Stomach smooth muscle (tissue), 2 donors: Measurements from ENCODE around the gene CABS1.

Experiments
- H3K27ac ChIP-seq: one replicate; pipeline ENCODE4 v1.7.0; 2013; ENCODE audit warnings: mild to moderate bottlenecking, low read length, inconsistent platforms
- H3K27me3 ChIP-seq, 2 donors: one replicate each; pipeline ENCODE4 v1.7.0; 2013; ENCODE audit warnings: low read length in 2 of 2; ENCODE audit not compliant: insufficient read depth in 2 of 2, control insufficient read depth in 1 of 2
- H3K36me3 ChIP-seq, 2 donors: one replicate each; pipeline ENCODE4 v1.7.0; 2013; ENCODE audit warnings: low read length in 2 of 2; ENCODE audit not compliant: control insufficient read depth in 2 of 2, insufficient read depth in 2 of 2
- H3K4me1 ChIP-seq: one replicate; pipeline ENCODE4 v1.7.0; 2013; ENCODE audit warnings: low read length; ENCODE audit not compliant: control insufficient read depth, insufficient read depth
- H3K4me3 ChIP-seq, 2 donors: one replicate each; pipeline ENCODE4 v1.7.0; 2013; ENCODE audit warnings: low read length in 2 of 2
- H3K9ac ChIP-seq, 2 donors: one replicate each; pipeline ENCODE4 v1.7.0; 2013; ENCODE audit warnings: low read length in 2 of 2, mild to moderate bottlenecking in 1 of 2
- H3K9me3 ChIP-seq, 2 donors: one replicate each; pipeline ENCODE4 v1.7.0; 2013; ENCODE audit warnings: low read length in 2 of 2; ENCODE audit not compliant: control insufficient read depth in 2 of 2
- donor health status: healthy.
- donor health status: Pancreatic carcinoma.

Gene CABS1

GRCh38 chr4:70315928-70316327 lies 18.9 kb upstream of the CABS1 start:
- no peaks in the 10 kb centered on the region for H3K9me3 ChIP-seq
- no peak overlapping the region for H3K9ac ChIP-seq
- H3K27ac ChIP-seq = no peak overlapping the region
- H3K27me3 ChIP-seq = no peaks in the 10 kb centered on the region
- H3K4me1 ChIP-seq = no peaks in the 10 kb centered on the region
- no peak overlapping the region for H3K4me3 ChIP-seq
- no peaks in the 10 kb centered on the region for H3K36me3 ChIP-seq

- Histone ChIP-seq H3K27me3 (no peaks in the 10 kb centered on the region), H3K4me3 (no peak overlapping the region), H3K36me3 (no peaks in the 10 kb centered on the region), H3K4me1 (no peaks in the 10 kb centered on the region), H3K9ac (no peak overlapping the region), H3K27ac (no peak overlapping the region), H3K9me3 (no peaks in the 10 kb centered on the region)
Observed at GRCh38 chr4:70326052-70326451, 8.7 kb upstream of the CABS1 start.

- no peaks in the 10 kb centered on the region for H3K4me1 ChIP-seq
- H3K9me3 ChIP-seq = peaks cover 0 to 4% of the 10 kb centered on the region in 2 donors
- no peaks in the 10 kb centered on the region for H3K36me3 ChIP-seq
- no peak overlapping the region for H3K4me3 ChIP-seq
- H3K27me3 ChIP-seq = no peaks in the 10 kb centered on the region
- H3K27ac ChIP-seq = no peak overlapping the region
- H3K9ac ChIP-seq = no peak overlapping the region
Observed at GRCh38 chr4:70336043-70336442, 1.3 kb downstream of the CABS1 start.

GRCh38 chr4:70337886-70338420 lies 3.2 kb downstream of the CABS1 start:
- no peak overlapping the region for H3K27ac ChIP-seq
- H3K27me3 ChIP-seq = no peaks in the 10 kb centered on the region
- H3K36me3 ChIP-seq = no peaks in the 10 kb centered on the region
- H3K4me3 ChIP-seq = no peak overlapping the region
- H3K9me3 ChIP-seq = peaks cover 0 to 4% of the 10 kb centered on the region in 2 donors
- no peaks in the 10 kb centered on the region for H3K4me1 ChIP-seq
- H3K9ac ChIP-seq = no peak overlapping the region

GRCh38 chr4:70356185-70356584 lies 21.4 kb downstream of the CABS1 start:
- Histone ChIP-seq H3K27me3 (no peaks in the 10 kb centered on the region), H3K9ac (no peak overlapping the region), H3K4me3 (no peak overlapping the region), H3K27ac (no peak overlapping the region), H3K36me3 (no peaks in the 10 kb centered on the region), H3K9me3 (no peaks in the 10 kb centered on the region), H3K4me1 (no peaks in the 10 kb centered on the region)

- Histone ChIP-seq H3K36me3 (no peaks in the 10 kb centered on the region), H3K9me3 (no peaks in the 10 kb centered on the region), H3K4me1 (no peaks in the 10 kb centered on the region), H3K9ac (no peak overlapping the region), H3K27ac (no peak overlapping the region), H3K27me3 (no peaks in the 10 kb centered on the region), H3K4me3 (no peak overlapping the region)
Observed at GRCh38 chr4:70359115-70359661, 24.4 kb downstream of the CABS1 start.

GRCh38 chr4:70360460-70360859 lies 25.7 kb downstream of the CABS1 start, which contains the start of gene SMR3A:
Gene SMR3A, plus strand, starts transcription at chr4:70360760. Its CDS starts 1,356 bp downstream, at chr4:70362116.
- Histone ChIP-seq H3K4me1 (no peaks in the 10 kb centered on the region), H3K27me3 (no peaks in the 10 kb centered on the region)

GRCh38 chr4:70364002-70364401 lies 29.2 kb downstream of the CABS1 start:
- no peaks in the 10 kb centered on the region for H3K36me3 ChIP-seq
- no peaks in the 10 kb centered on the region for H3K4me1 ChIP-seq
- H3K9me3 ChIP-seq = no peaks in the 10 kb centered on the region
- H3K9ac ChIP-seq = no peak overlapping the region
- no peak overlapping the region for H3K4me3 ChIP-seq
- H3K27me3 ChIP-seq = no peaks in the 10 kb centered on the region
- no peak overlapping the region for H3K27ac ChIP-seq

More at GRCh38 chr4:70360460-70360859, 25.7 kb downstream of the CABS1 start, which contains the start of gene SMR3A:
- Histone ChIP-seq H3K27ac (no peak within 1 kb of the TSS), H3K9me3 (no peaks in the 10 kb centered on the region), H3K9ac (no peak within 1 kb of the TSS), H3K4me3 (no peak within 1 kb of the TSS), H3K36me3 (no peaks in the 10 kb centered on the region)

GRCh38 chr4:70365479-70365878 lies 30.7 kb downstream of the CABS1 start:
- no peak overlapping the region for H3K27ac ChIP-seq
- H3K4me1 ChIP-seq = no peaks in the 10 kb centered on the region
- H3K9ac ChIP-seq = no peak overlapping the region
- H3K27me3 ChIP-seq = no peaks in the 10 kb centered on the region
- no peaks in the 10 kb centered on the region for H3K36me3 ChIP-seq
- no peaks in the 10 kb centered on the region for H3K9me3 ChIP-seq
- no peak overlapping the region for H3K4me3 ChIP-seq

GRCh38 chr4:70367813-70368212 lies 33.0 kb downstream of the CABS1 start:
- no peak overlapping the region for H3K4me3 ChIP-seq
- H3K9ac ChIP-seq = no peak overlapping the region
- H3K27me3 ChIP-seq = no peaks in the 10 kb centered on the region
- H3K36me3 ChIP-seq = no peaks in the 10 kb centered on the region
- no peaks in the 10 kb centered on the region for H3K4me1 ChIP-seq
- H3K27ac ChIP-seq = no peak overlapping the region
- no peaks in the 10 kb centered on the region for H3K9me3 ChIP-seq

- no peaks in the 10 kb centered on the region for H3K4me1 ChIP-seq
- no peaks in the 10 kb centered on the region for H3K36me3 ChIP-seq
- H3K9ac ChIP-seq = no peak overlapping the region
- no peaks in the 10 kb centered on the region for H3K9me3 ChIP-seq
- H3K27me3 ChIP-seq = no peaks in the 10 kb centered on the region
- no peak overlapping the region for H3K4me3 ChIP-seq
- H3K27ac ChIP-seq = no peak overlapping the region
Observed at GRCh38 chr4:70371987-70372386, 37.2 kb downstream of the CABS1 start.
